ENCODE measurements around the gene RGL4.

- TF ChIP-seq CTCF (IDR thresholded peaks at IDR 0.05) = no peak
- TF ChIP-seq EP300 (IDR thresholded peaks at IDR 0.05) = no peak
- TF ChIP-seq POLR2AphosphoS5 (IDR thresholded peaks at IDR 0.05) = no peak
These were observed 9.9 kb downstream of the RGL4 start for GRCh38 chr22:23700706-23701105.
